HG03432 (cell line): ENCODE data around the gene TEX51.

Source experiments
- ATAC-seq: cut with Tn5 transposase; IDR thresholded peaks from one replicate; pipeline ENCODE4 v1.9.1; 2021; ENCODE audit warnings: mild to moderate bottlenecking, moderate library complexity; ENCODE audit not compliant: unreplicated experiment

The TEX51 gene

DNA sequence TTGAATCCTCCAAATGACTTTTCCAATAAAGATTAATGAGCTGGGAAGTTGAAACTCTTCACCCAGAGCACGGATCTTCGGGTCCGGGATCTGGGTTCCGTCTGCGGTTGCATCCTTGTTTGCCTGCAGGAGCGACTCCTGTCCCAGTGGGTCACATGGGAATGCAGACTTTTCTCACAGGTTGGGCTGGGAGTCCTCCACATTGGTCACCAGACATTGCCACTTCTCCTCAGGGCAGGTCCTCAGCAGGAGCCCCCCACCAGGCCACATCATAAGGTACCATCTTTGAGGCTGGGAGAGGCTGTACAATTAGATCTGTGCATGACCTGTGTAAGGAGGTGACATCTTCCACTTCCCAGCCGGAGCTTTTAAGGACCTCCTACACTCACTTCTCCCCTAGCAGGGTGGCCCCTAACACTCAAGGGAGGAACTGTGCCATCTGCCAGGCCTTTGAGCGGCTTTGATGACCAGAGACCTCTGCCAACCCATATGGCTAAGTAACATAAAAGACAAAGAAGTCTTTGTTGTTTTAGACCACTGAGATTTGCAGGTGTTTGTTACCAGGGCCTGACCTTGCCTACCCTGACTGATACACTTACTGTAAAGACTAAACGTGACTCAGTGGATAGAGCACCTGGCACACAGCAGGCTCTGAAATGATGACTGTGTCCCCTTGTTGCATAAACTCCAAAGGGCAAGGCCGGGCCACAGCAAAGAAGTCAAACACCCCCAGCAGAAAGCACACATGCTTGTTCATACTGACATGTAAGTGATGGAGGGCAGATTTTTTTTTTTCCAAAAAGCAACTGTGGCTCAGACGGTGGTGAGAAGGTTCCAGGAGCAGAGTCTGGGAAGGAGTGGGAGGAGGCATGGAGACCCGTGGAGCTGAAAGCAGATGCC, 7.9 kb upstream of the TEX51 start:
- no peak for ATAC-seq

GRCh38 chr2:126891681-126892500, 6.8 kb upstream of the TEX51 start:
- no peak for ATAC-seq

DNA sequence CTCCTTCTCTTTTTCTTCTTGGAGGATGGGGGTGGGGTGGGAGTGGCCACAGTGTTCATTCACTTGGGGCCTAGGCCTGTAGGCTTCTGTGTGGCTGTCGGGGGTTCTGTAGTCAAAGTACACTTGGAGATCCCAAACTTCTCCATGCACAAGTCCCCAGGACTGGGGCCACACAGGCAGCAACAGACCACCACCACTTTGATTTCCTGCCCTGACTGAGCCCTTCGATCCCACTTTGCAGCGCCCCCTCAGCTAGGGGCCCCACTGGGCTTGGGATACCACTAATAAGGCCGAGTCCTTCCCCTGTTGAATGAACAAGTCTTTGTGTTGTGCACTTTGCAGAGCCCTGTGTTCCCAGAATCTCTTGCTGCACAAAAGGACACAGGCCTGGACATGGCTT, 5.5 kb upstream of the TEX51 start:
- no peak for ATAC-seq

DNA sequence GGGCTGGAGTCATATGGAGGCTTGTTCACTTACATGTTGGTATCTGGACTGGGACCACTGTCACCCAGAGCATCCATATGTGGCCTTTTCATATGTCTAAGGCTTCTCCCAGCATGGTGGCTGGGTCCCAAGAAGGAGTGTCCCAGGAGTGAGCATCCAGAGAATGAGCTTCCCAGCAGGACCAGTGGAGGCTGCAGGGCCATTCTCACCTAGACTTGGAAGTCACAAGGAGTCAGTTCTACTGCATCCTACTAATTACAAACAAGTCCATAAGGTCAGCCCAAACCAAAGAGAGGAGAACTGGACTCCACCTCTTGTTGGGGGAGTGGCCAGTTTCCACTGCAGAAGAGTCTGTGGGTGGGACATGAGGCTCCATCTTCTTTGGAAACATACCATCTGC, 5.1 kb upstream of the TEX51 start:
- ATAC-seq: no peak

DNA sequence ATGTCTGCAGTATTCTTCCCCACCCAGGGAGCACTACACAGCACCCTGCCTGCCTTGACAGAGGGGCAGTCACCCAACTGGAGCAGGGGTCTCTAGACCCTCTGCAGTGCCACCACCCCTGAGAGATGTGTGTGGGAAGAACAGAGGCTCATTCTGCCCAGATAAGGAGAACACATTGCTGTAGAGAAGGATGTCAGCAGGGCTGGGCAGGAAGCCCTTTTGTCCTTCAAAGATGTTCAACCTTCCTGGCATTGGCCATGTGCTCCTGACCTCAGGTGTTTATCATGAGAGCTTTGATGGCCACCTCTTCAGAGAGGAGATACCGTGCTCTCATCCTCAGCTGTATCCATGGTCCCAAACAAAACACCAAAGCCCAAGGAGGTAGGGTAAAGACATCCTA, 4.6 kb upstream of the TEX51 start:
- ATAC-seq: no peak

DNA sequence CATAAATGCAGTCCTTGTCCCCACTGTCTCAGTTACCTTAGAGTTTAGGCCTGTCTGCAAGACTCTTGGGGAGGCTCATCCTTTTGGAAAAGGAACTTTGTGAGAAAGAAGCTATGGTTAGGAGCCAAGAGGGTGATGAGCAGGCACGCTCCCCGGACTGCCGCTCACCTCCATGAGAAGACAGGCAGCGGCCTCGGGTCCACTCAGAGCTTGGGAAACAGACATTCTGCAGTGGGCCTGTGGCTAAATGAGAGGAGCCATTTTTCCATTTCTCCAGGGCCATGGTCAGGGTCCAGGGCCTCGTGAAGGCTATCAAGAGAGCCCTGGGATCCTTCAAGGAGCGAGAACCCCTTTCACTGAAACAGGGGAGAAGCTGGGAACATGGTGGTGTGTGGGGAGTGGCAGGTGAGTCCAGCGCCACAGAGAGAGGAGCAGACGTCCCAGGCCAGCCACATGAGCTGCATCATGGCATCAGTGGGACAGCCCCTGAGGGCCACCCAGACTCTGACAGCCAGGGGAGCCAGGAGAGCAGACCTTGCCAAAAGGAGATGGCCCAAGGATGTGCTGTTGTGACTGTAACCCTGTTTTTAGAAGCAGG, 4.0 kb upstream of the TEX51 start:
- no peak for ATAC-seq

GRCh38 chr2:126895336-126895735, 3.4 kb upstream of the TEX51 start:
- no peak for ATAC-seq

- no peak for ATAC-seq
These were observed 2.2 kb upstream of the TEX51 start for GRCh38 chr2:126896471-126896870.

DNA sequence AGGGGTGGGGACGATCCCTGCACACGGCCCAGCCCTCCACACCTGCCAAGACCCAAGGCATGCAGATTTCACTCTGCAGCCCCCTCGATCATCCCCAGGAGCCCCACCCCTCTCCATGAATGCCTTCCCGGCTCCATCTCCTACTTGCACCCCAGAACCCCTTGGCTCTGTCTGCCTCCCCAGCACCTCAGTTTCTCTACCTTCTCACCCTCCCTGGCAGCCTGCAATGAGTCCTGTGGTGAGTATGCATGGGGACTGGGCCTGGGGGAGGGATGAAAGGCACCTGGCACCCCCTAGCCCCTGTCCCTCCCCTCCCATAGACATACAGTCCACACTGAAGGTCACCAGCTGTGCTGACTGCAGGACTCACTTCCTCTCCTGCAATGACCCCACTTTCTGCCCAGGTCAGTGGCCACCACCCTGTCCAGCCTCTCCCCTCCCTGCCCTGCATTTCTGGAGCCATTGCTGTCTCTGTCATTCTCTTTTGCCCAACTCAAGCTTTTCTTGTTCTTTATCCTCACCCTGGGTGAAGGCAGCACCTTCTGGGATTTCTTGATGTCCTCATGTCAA, 1.0 kb downstream of the TEX51 start:
- ATAC-seq: no peak

DNA sequence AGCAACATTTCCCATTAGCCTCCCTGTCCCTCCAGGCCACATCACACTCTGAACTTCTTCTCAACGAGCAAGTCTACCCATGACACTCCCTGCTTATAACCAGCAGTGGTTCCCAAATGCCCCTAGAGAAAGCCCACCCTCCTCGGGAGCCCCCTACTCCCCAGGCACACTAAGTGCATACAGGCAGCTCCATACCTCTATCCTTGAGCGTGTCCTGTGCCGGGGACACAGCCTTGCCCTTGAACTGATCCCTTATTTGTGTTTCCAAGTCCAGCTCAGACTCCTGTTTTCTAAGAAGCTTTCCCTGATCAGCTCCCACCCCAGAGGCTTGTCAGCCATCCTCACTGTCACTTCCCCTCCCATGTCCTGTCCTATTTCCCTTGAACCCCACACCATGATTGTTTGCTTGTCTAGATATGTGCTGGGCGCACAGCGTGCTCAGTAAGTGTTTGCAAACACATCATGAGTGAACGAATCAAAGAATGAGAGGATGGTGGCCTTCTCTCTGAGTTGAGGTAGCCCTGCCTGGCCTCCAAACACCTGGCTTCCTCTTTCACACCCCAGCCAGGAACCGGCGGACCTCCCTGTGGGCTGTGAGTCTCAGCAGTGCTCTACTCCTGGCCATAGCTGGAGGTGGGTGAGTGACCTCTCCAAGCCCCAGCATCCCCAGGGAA, 2.1 kb downstream of the TEX51 start:
- ATAC-seq: no peak

DNA sequence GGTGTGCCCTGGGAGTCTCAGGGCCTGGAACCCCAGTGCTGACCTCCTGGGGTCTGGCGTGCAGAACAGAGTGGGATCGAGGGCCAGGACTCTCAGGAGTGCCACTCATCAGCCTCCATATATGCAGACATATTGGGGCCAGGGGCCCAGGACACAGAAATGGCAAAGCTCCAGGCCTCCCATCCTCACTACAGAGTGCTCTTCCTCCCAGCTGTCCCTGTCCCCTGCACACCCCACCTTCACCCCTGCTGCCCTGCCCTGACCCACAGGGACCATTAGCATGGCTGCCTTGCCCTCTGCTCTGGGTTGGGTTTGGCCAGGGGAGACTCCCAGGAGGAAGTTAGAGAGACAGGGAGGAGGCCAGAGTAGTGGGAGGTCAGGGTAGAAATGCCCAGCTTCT, 2.8 kb downstream of the TEX51 start:
- no peak for ATAC-seq

DNA sequence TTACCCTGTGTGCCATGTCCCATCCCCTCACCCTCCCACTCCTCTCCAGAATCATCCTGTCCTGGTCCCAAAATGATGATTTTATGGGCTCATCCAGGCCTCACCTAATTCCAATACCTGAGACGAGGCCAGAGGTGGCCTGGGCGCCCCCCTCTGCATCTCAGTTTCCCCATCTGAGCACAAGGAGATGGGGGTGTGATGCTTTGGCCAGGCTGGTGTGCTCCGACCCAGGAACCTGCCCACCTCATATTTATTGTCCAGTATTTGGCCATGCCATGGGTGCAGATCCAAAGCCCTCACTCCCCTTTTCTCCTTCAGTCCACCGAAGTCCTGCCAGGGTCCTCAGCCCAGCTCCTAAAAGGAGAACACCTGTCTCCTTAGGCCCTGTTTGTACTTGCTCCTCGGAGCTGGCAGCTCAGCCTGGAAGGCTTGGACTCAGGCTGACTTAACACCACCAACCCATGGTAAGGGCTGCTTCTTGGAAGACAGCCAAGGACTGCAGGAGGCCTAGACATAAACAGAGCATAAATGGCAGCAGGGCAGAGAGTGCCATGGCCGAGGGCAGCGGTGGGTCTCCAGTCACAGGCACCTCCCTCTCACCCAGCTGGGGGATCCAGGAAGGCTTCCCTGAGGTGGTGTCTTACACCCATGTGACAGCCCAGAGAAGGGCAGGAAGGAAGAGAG, 3.6 kb downstream of the TEX51 start:
- ATAC-seq: no peak

GRCh38 chr2:126902859-126903258, 4.2 kb downstream of the TEX51 start:
- no peak for ATAC-seq

DNA sequence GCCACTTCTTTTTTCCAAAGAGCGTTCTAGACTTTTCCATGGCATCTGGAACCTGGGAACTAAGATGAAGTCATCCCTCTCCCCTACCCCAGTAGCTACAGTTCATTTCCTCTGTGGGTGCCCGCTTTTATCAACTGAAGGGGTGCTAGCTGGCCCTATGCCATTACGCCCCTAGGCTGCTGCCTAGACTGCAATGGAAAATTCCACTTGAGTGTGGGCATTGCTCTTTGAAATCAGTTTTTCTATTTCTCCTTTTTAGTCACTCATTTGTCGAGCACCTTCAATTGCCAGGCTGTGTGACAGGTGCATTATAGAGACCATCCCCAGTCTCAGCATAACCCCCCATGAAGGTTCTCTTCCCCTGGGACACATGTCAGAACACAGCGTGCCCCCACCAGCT, 7.3 kb downstream of the TEX51 start:
- no peak for ATAC-seq

- no peak for ATAC-seq
These were observed 8.1 kb downstream of the TEX51 start for GRCh38 chr2:126906781-126907180.

DNA sequence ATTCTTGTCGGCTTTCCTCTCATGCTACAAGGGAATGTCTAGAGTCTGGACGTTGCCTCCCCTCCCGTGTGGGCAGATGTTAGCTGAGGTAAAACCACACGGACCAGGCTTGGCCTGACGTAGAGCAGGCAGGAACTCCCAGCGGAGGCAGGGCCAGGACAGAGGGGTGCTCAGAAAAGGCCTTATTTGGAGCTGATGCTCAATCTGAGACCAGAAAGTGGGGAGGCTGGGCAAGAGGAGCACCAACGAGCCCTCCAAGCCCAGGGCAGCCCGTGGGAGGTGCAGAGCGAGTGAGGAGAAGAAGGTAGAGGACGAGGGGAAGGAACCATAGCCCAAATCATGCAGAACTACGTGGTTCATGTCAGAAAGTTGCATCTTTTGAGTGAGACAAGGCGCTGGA, 9.0 kb downstream of the TEX51 start:
- no peak for ATAC-seq

DNA sequence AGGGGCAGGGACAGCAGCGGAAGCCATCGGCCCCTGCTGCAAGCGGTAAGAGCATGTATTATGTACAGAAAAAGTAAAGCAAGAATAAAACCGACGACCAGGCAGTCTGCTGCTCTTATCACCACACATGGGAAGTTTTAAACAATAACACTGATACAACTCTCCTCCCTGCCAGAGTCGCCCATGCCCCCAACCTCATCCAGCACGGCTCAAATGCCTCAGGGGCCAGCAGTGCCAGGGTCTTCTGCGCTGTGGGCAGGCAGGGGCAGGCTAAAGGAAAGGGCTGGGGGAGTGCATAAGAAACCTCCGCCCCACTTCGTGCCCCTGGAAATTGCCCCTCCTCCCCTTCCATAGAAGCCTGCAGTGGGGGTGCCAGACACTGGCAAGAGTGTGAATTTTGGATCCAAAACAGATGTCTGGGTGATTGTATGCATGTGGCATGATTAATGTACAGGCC, 10.1 kb downstream of the TEX51 start:
- no peak for ATAC-seq

DNA sequence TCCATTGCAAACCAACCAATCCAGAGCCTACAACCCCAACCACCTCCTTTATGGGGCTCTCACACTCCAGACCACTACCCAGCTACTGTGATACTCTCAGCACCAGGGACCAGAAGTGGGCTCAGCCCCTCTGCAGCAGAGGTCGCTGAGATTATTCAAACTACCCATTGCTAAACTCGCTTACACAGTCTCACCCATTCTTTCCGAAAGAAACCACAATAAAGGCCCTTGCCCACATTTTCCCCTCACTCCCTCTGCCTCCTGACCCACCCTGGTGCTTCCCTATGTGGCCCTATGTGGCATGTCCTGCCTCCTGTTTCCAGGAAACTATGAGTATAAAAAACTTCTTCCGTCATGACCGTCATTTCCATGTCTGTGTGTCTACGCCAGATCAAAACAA, 10.7 kb downstream of the TEX51 start:
- ATAC-seq: no peak

DNA sequence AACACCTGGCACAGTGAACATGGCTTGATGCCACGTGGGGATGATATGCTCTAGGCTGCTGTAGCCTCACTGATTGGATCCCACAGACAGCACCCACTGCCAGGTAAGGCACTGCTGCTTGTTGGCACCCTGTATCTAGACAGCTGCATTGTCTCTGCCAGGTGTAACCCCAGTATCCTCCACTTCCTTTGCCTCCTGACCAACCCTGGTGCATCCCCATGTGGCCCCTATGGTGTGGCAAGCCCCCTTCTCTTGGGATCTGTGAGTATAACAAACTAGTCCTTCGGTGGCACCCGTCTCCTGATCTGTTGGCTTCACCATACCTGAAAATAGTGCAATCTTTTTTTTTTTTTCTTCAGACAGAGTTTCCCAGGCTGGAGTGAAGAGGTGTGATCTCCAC, 11.1 kb downstream of the TEX51 start:
- ATAC-seq: no peak

GRCh38 chr2:126910637-126911036, 11.9 kb downstream of the TEX51 start:
- ATAC-seq: no peak
